ENCODE measurements around the gene DENND2A.

The DENND2A gene

DNA sequence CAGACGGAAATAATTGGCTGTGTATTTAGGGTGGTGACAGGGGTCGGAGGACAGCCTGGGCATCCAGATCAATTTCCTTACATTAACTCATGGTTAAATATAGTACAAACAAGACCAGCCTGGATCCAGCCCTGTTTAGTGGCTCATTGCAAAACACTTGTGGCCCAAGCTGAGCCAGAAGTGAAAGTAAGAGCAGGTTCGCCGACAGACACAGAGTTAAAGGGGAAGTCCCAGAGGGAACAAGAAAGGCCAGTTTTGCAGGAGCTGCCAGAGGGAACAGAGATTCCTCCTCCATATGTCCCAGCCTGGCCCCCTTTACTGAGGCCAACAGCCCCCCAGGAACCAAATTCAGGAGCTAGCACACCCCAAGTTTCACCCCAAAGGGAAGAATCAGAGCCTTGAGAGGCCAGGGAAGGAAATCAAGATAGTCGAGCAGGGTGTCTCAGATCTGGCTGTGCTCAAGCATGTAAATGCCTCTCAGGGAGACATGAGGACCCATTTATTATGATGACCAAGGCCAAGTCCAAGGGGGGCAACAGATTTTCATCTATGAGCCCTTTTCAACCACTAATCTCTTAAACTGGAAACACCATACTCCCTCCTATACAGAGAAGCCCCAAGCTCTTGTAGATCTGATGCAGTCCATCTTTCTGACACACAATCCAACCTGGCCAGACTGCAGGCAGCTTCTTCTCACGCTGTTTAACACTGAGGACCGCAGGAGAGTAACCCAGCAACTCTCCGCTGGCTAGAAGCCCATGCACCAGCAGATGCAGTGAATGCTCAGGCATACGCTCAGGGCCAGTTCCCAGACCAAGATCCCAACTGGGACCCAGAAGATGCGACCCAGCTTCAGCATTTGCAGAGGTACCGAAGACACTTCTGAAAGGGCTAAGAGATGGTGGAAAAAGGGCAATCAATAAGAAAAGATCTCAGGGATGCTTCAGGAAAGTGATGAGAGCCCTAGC, 16.2 kb upstream of the DENND2A start:
- H3K4me3 ChIP-seq (ENCODE audit: low read length): no peak overlapping the region
- no peak overlapping the region for H4K5ac ChIP-seq (ENCODE audit: low read length)
- no peaks in the 10 kb centered on the region for H3K36me3 ChIP-seq (ENCODE audit: control insufficient read depth, insufficient read depth, low read length)
- H3K18ac ChIP-seq (ENCODE audit: low read length): no peak overlapping the region
- H2BK15ac ChIP-seq (replicated peaks; ENCODE audit: low read depth): no peak overlapping the region
- H3K56ac ChIP-seq (ENCODE audit: low read length): no peak overlapping the region
- no peak overlapping the region for H4K8ac ChIP-seq (ENCODE audit: low read depth, low read length)
- DNase-seq: no peak
- H3K4me1 ChIP-seq (ENCODE audit: control insufficient read depth, low read depth, low read length): no peaks in the 10 kb centered on the region
- no peak overlapping the region for H2AK5ac ChIP-seq (ENCODE audit: low read length)
- H3K4me2 ChIP-seq (ENCODE audit: low read length): no peak overlapping the region
- no peak overlapping the region for H2BK5ac ChIP-seq (ENCODE audit: low read length)
- no CpG with 5 or more reads among the region's 11 CpGs for WGBS (ENCODE audit: extremely low coverage, insufficient coverage, low lambda C conversion rate)
- H3K79me1 ChIP-seq (ENCODE audit: low read length): no peaks in the 10 kb centered on the region
- no peak overlapping the region for H3K9ac ChIP-seq (ENCODE audit: low read length)
- H3K23ac ChIP-seq (ENCODE audit: low read length): no peak overlapping the region
- no peaks in the 10 kb centered on the region for H3K79me2 ChIP-seq (ENCODE audit: control insufficient read depth, insufficient read depth, low read length)
- no peak overlapping the region for H3K4ac ChIP-seq (ENCODE audit: low read depth, low read length)
- H3K27ac ChIP-seq (ENCODE audit: low read depth, low read length): no peak overlapping the region
- H3K27me3 ChIP-seq (ENCODE audit: insufficient read depth, low read length, poor library complexity): no peaks in the 10 kb centered on the region
- H2BK120ac ChIP-seq (ENCODE audit: low read depth, low read length): no peak overlapping the region

DNA sequence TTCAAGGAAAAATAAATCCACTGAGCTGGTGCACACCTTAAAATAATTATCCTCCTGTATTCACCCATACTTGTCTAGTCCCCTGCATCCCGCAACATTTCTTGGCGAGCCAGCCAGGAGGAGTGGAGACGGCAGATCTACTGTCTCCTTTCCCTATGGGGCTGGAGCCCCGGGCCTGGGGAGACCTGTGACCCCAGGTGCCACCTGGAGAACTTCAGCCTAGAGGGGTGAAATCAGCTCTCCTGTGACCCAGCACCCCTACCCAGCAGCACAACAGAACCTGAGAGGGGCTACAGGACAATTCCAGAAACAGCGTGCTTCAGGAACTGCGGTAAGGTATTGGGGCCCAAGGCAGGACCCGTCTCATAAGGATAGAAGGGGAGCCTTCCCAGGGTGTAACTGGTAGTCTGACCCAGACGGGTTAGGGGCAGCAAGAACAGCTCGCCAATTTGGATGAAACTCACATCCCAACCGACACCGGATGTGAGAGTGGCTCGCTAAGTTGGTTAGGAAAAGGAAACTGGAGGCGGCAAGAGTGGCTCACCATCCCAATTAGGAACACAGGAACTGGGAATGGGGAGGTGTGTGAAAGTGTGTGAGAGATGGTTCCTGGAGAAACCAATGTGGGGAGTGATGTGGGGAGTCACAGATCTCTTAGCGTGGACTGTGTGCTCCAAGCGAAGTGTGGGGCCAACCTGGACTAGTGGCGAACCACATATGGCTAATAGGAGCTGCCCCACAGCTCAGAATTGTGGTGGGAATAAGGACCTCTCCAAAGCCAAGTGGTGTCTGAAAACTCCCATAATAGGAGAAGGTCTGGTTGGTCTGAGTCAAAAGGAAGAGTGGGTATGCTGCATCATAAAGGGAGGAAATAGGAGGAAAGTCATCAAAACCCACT, 15.1 kb upstream of the DENND2A start:
- DNase-seq: no peak
- H3K4me1 ChIP-seq (ENCODE audit: control insufficient read depth, low read depth, low read length): no peaks in the 10 kb centered on the region
- no peak overlapping the region for H3K23ac ChIP-seq (ENCODE audit: low read length)
- H3K36me3 ChIP-seq (ENCODE audit: control insufficient read depth, insufficient read depth, low read length): no peaks in the 10 kb centered on the region
- no peak overlapping the region for H3K4ac ChIP-seq (ENCODE audit: low read depth, low read length)
- no peak overlapping the region for H3K27ac ChIP-seq (ENCODE audit: low read depth, low read length)
- no peak overlapping the region for H2BK5ac ChIP-seq (ENCODE audit: low read length)
- no peak overlapping the region for H2BK15ac ChIP-seq (replicated peaks; ENCODE audit: low read depth)
- H4K5ac ChIP-seq (ENCODE audit: low read length): no peak overlapping the region
- WGBS (ENCODE audit: extremely low coverage, insufficient coverage, low lambda C conversion rate): no CpG with 5 or more reads among the region's 16 CpGs
- H2BK120ac ChIP-seq (ENCODE audit: low read depth, low read length): no peak overlapping the region
- H3K79me1 ChIP-seq (ENCODE audit: low read length): no peaks in the 10 kb centered on the region
- no peaks in the 10 kb centered on the region for H3K27me3 ChIP-seq (ENCODE audit: insufficient read depth, low read length, poor library complexity)
- H3K9ac ChIP-seq (ENCODE audit: low read length): no peak overlapping the region
- H4K8ac ChIP-seq (ENCODE audit: low read depth, low read length): no peak overlapping the region
- H2AK5ac ChIP-seq (ENCODE audit: low read length): no peak overlapping the region
- H3K18ac ChIP-seq (ENCODE audit: low read length): no peak overlapping the region
- H3K79me2 ChIP-seq (ENCODE audit: control insufficient read depth, insufficient read depth, low read length): no peaks in the 10 kb centered on the region
- H3K56ac ChIP-seq (ENCODE audit: low read length): no peak overlapping the region
- no peak overlapping the region for H3K4me2 ChIP-seq (ENCODE audit: low read length)
- no peak overlapping the region for H3K4me3 ChIP-seq (ENCODE audit: low read length)

DNA sequence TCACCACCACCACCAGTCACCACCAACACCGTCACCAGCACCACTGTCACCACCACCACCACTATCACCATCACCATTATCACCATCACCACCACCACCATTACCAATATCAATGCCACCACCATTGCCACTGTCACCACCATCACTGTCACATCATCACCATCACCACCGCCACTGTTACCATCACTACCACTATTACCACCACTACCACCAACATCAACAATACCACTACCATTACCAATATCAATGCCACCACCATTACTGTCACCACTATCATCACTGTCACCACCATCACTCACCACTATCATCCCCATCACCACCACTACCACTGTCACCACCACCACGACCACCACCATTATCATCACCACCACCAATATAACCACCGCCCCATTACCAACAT, 14.0 kb upstream of the DENND2A start:
- H3K23ac ChIP-seq (ENCODE audit: low read length): no peak overlapping the region
- no peak for DNase-seq
- H3K4me2 ChIP-seq (ENCODE audit: low read length): no peak overlapping the region
- no peak overlapping the region for H2BK5ac ChIP-seq (ENCODE audit: low read length)
- H3K4me3 ChIP-seq (ENCODE audit: low read length): no peak overlapping the region
- H3K79me1 ChIP-seq (ENCODE audit: low read length): no peaks in the 10 kb centered on the region
- no peaks in the 10 kb centered on the region for H3K4me1 ChIP-seq (ENCODE audit: control insufficient read depth, low read depth, low read length)
- no peaks in the 10 kb centered on the region for H3K27me3 ChIP-seq (ENCODE audit: insufficient read depth, low read length, poor library complexity)
- WGBS (ENCODE audit: extremely low coverage, insufficient coverage, low lambda C conversion rate): no CpG with 5 or more reads among the region's 4 CpGs
- no peak overlapping the region for H3K56ac ChIP-seq (ENCODE audit: low read length)
- H3K9ac ChIP-seq (ENCODE audit: low read length): no peak overlapping the region
- no peak overlapping the region for H3K18ac ChIP-seq (ENCODE audit: low read length)
- H3K79me2 ChIP-seq (ENCODE audit: control insufficient read depth, insufficient read depth, low read length): no peaks in the 10 kb centered on the region
- no peak overlapping the region for H2BK120ac ChIP-seq (ENCODE audit: low read depth, low read length)
- H4K8ac ChIP-seq (ENCODE audit: low read depth, low read length): no peak overlapping the region
- no peak overlapping the region for H2BK15ac ChIP-seq (replicated peaks; ENCODE audit: low read depth)
- no peak overlapping the region for H3K4ac ChIP-seq (ENCODE audit: low read depth, low read length)
- no peak overlapping the region for H4K5ac ChIP-seq (ENCODE audit: low read length)
- no peak overlapping the region for H3K27ac ChIP-seq (ENCODE audit: low read depth, low read length)
- no peak overlapping the region for H2AK5ac ChIP-seq (ENCODE audit: low read length)
- no peaks in the 10 kb centered on the region for H3K36me3 ChIP-seq (ENCODE audit: control insufficient read depth, insufficient read depth, low read length)

DNA sequence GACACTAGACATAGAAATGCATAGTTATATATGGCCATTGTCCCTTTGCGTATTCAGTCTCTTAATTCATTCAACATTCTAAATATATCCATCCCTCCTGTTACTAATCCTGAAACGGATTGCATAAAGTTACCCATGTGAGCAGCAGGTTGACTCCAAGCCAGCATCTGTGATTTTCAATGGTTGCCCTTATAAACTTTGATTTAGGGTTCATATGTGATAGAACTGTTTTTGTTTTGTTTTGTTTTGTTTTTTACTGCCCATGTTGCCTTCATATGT, 13.4 kb upstream of the DENND2A start:
- H4K8ac ChIP-seq (ENCODE audit: low read depth, low read length): no peak overlapping the region
- no peaks in the 10 kb centered on the region for H3K79me2 ChIP-seq (ENCODE audit: control insufficient read depth, insufficient read depth, low read length)
- no peak overlapping the region for H3K4ac ChIP-seq (ENCODE audit: low read depth, low read length)
- no peak overlapping the region for H2AK5ac ChIP-seq (ENCODE audit: low read length)
- no peak overlapping the region for H3K56ac ChIP-seq (ENCODE audit: low read length)
- no peak overlapping the region for H2BK15ac ChIP-seq (replicated peaks; ENCODE audit: low read depth)
- no peaks in the 10 kb centered on the region for H3K36me3 ChIP-seq (ENCODE audit: control insufficient read depth, insufficient read depth, low read length)
- no peak overlapping the region for H4K5ac ChIP-seq (ENCODE audit: low read length)
- no peak overlapping the region for H3K23ac ChIP-seq (ENCODE audit: low read length)
- H3K4me2 ChIP-seq (ENCODE audit: low read length): no peak overlapping the region
- no peaks in the 10 kb centered on the region for H3K79me1 ChIP-seq (ENCODE audit: low read length)
- H3K9ac ChIP-seq (ENCODE audit: low read length): no peak overlapping the region
- no peak overlapping the region for H3K27ac ChIP-seq (ENCODE audit: low read depth, low read length)
- no peaks in the 10 kb centered on the region for H3K4me1 ChIP-seq (ENCODE audit: control insufficient read depth, low read depth, low read length)
- H3K4me3 ChIP-seq (ENCODE audit: low read length): no peak overlapping the region
- no peak overlapping the region for H2BK120ac ChIP-seq (ENCODE audit: low read depth, low read length)
- no peak overlapping the region for H2BK5ac ChIP-seq (ENCODE audit: low read length)
- no peak overlapping the region for H3K18ac ChIP-seq (ENCODE audit: low read length)
- WGBS (ENCODE audit: extremely low coverage, insufficient coverage, low lambda C conversion rate): no CpG with 5 or more reads among the region's 2 CpGs
- no peaks in the 10 kb centered on the region for H3K27me3 ChIP-seq (ENCODE audit: insufficient read depth, low read length, poor library complexity)
- DNase-seq: no peak

DNA sequence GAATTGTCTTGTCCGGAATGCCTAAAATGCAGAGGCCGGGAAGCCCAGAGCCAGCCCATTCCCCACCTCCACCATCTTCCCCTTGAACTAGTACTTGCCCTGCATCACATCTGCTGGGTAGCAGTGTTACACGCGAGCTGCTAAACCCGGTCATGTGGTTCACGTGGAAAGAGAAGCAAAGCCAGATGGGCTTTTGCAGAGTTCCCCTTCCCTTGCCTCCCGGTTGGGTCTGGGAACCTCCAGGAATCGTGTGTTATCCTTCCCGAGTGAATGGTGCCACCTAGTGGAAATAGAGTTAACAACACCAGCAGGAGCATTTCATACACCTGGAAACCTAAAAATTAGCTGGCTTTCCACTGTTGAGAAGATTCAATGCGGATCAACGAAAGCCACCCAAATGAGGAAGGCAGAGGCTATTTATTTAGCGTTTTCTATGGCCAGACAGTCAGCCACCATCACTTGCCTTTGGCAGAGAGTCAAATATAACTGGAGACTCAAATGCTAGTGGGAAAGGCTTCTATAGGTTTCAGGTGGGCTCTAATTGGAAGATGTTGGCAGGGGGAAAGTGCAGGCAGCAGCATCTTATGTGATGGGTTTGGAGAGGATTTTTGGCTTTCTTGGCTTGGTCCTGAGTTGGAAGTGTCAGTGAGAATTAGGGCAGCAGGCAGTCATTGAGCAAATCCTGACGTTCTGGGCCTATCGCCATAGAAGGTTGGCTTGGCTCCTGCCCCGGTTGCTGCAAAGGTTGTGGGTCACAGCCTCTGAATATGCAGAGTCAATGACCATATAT, 12.9 kb upstream of the DENND2A start:
- H2AK5ac ChIP-seq (ENCODE audit: low read length): no peak overlapping the region
- H3K27me3 ChIP-seq (ENCODE audit: insufficient read depth, low read length, poor library complexity): no peaks in the 10 kb centered on the region
- H2BK15ac ChIP-seq (replicated peaks; ENCODE audit: low read depth): no peak overlapping the region
- H3K4me1 ChIP-seq (ENCODE audit: control insufficient read depth, low read depth, low read length): no peaks in the 10 kb centered on the region
- no peaks in the 10 kb centered on the region for H3K79me1 ChIP-seq (ENCODE audit: low read length)
- H4K8ac ChIP-seq (ENCODE audit: low read depth, low read length): no peak overlapping the region
- no peak overlapping the region for H3K4me3 ChIP-seq (ENCODE audit: low read length)
- H3K4me2 ChIP-seq (ENCODE audit: low read length): no peak overlapping the region
- no peak overlapping the region for H3K18ac ChIP-seq (ENCODE audit: low read length)
- H3K79me2 ChIP-seq (ENCODE audit: control insufficient read depth, insufficient read depth, low read length): no peaks in the 10 kb centered on the region
- H2BK5ac ChIP-seq (ENCODE audit: low read length): no peak overlapping the region
- peak overlapping the region; percentile 86 for H3K56ac ChIP-seq (ENCODE audit: low read length)
- no peak overlapping the region for H2BK120ac ChIP-seq (ENCODE audit: low read depth, low read length)
- H3K23ac ChIP-seq (ENCODE audit: low read length): no peak overlapping the region
- peak; percentile 87 for DNase-seq
- H3K9ac ChIP-seq (ENCODE audit: low read length): peak overlapping the region; percentile 49
- WGBS (ENCODE audit: extremely low coverage, insufficient coverage, low lambda C conversion rate): no CpG with 5 or more reads among the region's 15 CpGs
- H3K27ac ChIP-seq (ENCODE audit: low read depth, low read length): no peak overlapping the region
- no peak overlapping the region for H3K4ac ChIP-seq (ENCODE audit: low read depth, low read length)
- peak overlapping the region; percentile 99 for H4K5ac ChIP-seq (ENCODE audit: low read length)
- H3K36me3 ChIP-seq (ENCODE audit: control insufficient read depth, insufficient read depth, low read length): no peaks in the 10 kb centered on the region

Data from mesendoderm (in vitro differentiated cells).